Measurements from ENCODE around the gene PCNX1. TPM values are rescaled to one million over a fixed set of nuclear protein-coding genes. Genes with fewer than 3 reads are reported as not detected.

Gene PCNX1
- total RNA-seq, 1 donor from 2014 or later: 46.5 TPM

DNA sequence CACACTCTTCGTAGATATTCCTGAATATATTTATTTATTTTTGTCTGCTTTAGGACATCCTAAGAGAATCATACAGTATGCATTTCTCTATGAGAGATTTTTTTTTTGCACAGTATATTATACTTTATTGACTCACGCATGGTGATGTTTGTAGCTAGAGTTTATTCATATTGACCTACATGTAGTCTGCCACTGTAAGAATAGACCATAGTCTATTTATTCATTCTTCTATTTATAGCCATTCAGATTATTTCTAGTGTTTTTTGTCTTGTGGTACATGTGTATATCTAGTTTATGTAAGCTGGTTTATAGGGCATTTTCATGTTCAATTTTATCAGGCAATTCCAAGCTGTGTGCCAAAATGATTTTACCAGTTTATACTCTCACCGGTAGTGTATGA lies 45.2 kb downstream of the PCNX1 start:
- TF ChIP-seq, protein P1, sequence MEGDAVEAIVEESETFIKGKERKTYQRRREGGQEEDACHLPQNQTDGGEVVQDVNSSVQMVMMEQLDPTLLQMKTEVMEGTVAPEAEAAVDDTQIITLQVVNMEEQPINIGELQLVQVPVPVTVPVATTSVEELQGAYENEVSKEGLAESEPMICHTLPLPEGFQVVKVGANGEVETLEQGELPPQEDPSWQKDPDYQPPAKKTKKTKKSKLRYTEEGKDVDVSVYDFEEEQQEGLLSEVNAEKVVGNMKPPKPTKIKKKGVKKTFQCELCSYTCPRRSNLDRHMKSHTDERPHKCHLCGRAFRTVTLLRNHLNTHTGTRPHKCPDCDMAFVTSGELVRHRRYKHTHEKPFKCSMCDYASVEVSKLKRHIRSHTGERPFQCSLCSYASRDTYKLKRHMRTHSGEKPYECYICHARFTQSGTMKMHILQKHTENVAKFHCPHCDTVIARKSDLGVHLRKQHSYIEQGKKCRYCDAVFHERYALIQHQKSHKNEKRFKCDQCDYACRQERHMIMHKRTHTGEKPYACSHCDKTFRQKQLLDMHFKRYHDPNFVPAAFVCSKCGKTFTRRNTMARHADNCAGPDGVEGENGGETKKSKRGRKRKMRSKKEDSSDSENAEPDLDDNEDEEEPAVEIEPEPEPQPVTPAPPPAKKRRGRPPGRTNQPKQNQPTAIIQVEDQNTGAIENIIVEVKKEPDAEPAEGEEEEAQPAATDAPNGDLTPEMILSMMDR (IDR thresholded peaks at IDR 0.05): no peak
- no peak for ATAC-seq

DNA sequence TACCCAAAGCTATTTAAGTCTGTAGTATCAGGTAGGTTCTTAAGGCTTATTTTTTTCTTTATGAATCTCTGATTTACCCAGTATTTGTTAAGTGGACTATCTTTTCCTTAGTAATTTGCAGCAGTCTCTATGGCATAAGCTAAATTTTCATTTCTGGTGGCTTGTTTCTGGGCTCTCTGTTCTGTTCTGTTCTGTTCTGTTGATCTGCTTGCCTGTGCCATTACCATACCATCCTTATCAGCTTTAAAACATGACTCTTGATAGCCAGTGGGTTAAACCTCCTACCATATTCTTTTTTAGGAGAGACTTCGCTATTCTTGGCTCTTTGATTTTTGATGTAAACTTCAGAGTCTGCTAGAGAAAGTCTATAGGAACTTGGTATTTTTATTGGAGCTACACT lies 46.8 kb downstream of the PCNX1 start:
- ATAC-seq (no peak), DNase-seq (no peak)
- Histone ChIP-seq H3K4me1 (peaks cover 7% of the 10 kb centered on the region), H3K9me3 (no peaks in the 10 kb centered on the region), H3K36me3 (peaks cover 17% of the 10 kb centered on the region), H3K27me3 (no peaks in the 10 kb centered on the region), H3K4me3 (no peak overlapping the region), H3K27ac (no peak overlapping the region)
- intact Hi-C loops (cut with DNase I): no loop called here
- TF ChIP-seq, protein P1 (IDR thresholded peaks at IDR 0.05): no peak

More for the DNA sequence above, 45.2 kb downstream of the PCNX1 start:
- DNase-seq: no peak
- Histone ChIP-seq H3K27me3 (no peaks in the 10 kb centered on the region), H3K36me3 (peaks cover 24% of the 10 kb centered on the region), H3K4me3 (no peak overlapping the region), H3K27ac (no peak overlapping the region), H3K9me3 (peaks cover 8% of the 10 kb centered on the region), H3K4me1 (peaks cover 7% of the 10 kb centered on the region)
- intact Hi-C loops (cut with DNase I): no loop called here

GRCh38 chr14:70955543-70956480 lies 48.6 kb downstream of the PCNX1 start:
- no peak overlapping the region for H3K4me3 ChIP-seq
- intact Hi-C loops (cut with DNase I): no loop called here
- DNase-seq (no peak), ATAC-seq (peak; percentile 69)
- TF ChIP-seq, protein P1 (IDR thresholded peaks at IDR 0.05): peak; percentile 58
- H3K27me3 ChIP-seq: no peaks in the 10 kb centered on the region
- H3K36me3 ChIP-seq: peaks cover 8% of the 10 kb centered on the region
- no peak overlapping the region for H3K27ac ChIP-seq
- peaks cover 7% of the 10 kb centered on the region for H3K4me1 ChIP-seq
- H3K9me3 ChIP-seq: no peaks in the 10 kb centered on the region

GRCh38 chr14:70956511-70956910 lies 49.3 kb downstream of the PCNX1 start:
- intact Hi-C loops (cut with DNase I): no loop called here
- Histone ChIP-seq H3K9me3 (no peaks in the 10 kb centered on the region), H3K4me3 (no peak overlapping the region), H3K27ac (no peak overlapping the region), H3K27me3 (no peaks in the 10 kb centered on the region), H3K36me3 (peaks cover 8% of the 10 kb centered on the region), H3K4me1 (peaks cover 7% of the 10 kb centered on the region)
- TF ChIP-seq, protein P1 (IDR thresholded peaks at IDR 0.05): no peak
- ATAC-seq: no peak
- no peak for DNase-seq

- peaks cover 6% of the 10 kb centered on the region for H3K36me3 ChIP-seq
- DNase-seq (no peak), ATAC-seq (no peak)
- no peaks in the 10 kb centered on the region for H3K9me3 ChIP-seq
- intact Hi-C loops (cut with DNase I): no loop called here
- TF ChIP-seq, protein P1 (IDR thresholded peaks at IDR 0.05): no peak
- H3K27me3 ChIP-seq: no peaks in the 10 kb centered on the region
- peaks cover 7% of the 10 kb centered on the region for H3K4me1 ChIP-seq
- H3K4me3 ChIP-seq: no peak overlapping the region
- H3K27ac ChIP-seq: no peak overlapping the region
These were observed 50.5 kb downstream of the PCNX1 start for GRCh38 chr14:70957710-70958109.
